Parathyroid adenoma (tissue), 2 donors: Measurements from ENCODE around the gene ZNF746.

Experiments
- H2AFZ ChIP-seq: fragments of 300-600 bp; sonication (generic); one replicate; pipeline ENCODE4 v1.7.0; 2017; ENCODE audit warnings: antibody characterized with exemption, mild to moderate bottlenecking
- H3K27ac ChIP-seq: fragments of 300-600 bp; sonication (generic); one replicate; pipeline ENCODE4 v1.7.0; 2017
- H3K27me3 ChIP-seq: fragments of 300-600 bp; sonication (generic); one replicate; pipeline ENCODE4 v1.7.0; 2017; ENCODE audit warnings: low read length; ENCODE audit not compliant: control insufficient read depth, insufficient read depth
- H3K36me3 ChIP-seq: fragments of 300-600 bp; sonication (generic); one replicate; pipeline ENCODE4 v1.7.0; 2017; ENCODE audit warnings: low read length; ENCODE audit not compliant: control insufficient read depth, insufficient read depth
- H3K4me1 ChIP-seq: fragments of 300-600 bp; sonication (generic); one replicate; pipeline ENCODE4 v1.7.0; 2017; ENCODE audit warnings: control low read depth
- H3K4me2 ChIP-seq: fragments of 300-600 bp; sonication (generic); one replicate; pipeline ENCODE4 v1.7.0; 2017; ENCODE audit warnings: low read length
- H3K4me3 ChIP-seq: fragments of 300-600 bp; sonication (generic); one replicate; pipeline ENCODE4 v1.7.0; 2017; ENCODE audit warnings: low read depth, low read length
- H3K79me2 ChIP-seq: fragments of 300-600 bp; sonication (generic); one replicate; pipeline ENCODE4 v1.7.0; 2017; ENCODE audit warnings: control low read depth
- H3K9ac ChIP-seq: fragments of 300-600 bp; sonication (generic); one replicate; pipeline ENCODE4 v1.7.0; 2017; ENCODE audit warnings: mild to moderate bottlenecking
- H3K9me3 ChIP-seq: fragments of 300-600 bp; sonication (generic); one replicate; pipeline ENCODE4 v1.7.0; 2017; ENCODE audit warnings: low read length; ENCODE audit not compliant: control insufficient read depth
- TF ChIP-seq, protein P1 (sequence below): fragments of 300-600 bp; sonication (generic); IDR thresholded peaks from one replicate; pipeline ENCODE4 v1.7.0; 2017; ENCODE audit warnings: antibody characterized with exemption, mild to moderate bottlenecking
- donor health status: primary hyperparathyroidism.

Gene ZNF746

DNA sequence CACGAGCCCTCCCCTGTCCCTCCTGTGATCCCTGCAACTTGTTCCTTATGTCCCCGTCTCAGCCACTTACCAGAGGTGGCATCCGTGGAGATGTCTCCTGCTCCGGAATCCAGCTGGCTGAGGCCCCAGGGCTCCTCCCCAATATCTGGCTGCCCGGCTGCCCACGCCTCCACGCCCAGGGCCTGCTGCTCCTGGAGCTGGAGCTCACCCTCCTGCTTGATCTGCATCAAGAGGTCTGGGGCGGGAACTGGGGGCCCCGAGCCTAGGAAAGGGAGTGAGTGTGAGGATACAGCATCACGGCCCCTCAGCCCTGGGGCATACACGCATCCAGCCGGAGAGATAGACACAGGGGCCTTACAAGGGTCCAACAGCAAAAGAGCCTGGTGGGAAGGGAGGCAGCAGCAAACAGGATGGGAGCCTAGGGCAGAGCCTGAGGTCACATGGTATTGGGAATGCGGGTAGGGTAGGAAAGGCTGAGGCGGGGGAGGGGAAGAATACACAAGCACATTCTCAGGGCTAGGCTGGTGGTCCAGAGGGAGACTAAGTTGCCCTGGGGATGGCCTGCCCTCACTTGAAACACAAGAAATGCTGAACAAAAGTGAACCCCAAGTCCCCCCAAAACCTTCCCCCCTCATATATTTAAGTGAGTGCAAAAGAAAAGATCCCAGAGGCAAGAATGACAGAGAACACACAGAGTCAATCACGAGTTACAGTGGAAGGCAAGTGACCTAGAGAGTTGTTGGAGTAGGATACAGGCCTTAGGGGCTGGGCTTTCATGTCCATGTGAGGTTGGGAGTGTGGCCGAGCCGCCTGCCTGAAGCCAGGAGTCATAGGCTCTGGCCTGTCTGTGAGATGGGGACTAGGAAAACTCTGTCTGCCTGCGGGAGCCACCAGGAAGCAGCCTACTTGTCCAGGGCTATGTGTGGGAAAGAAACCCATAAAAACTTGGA is 19.8 kb downstream of the ZNF746 start:
- no peak overlapping the region for H3K4me2 ChIP-seq
- H3K4me1 ChIP-seq: peaks cover 4% of the 10 kb centered on the region
- peaks cover 3% of the 10 kb centered on the region for H3K79me2 ChIP-seq
- H3K27me3 ChIP-seq: no peaks in the 10 kb centered on the region
- no peaks in the 10 kb centered on the region for H3K9me3 ChIP-seq
- H2AFZ ChIP-seq: no peak overlapping the region
- H3K9ac ChIP-seq: no peak overlapping the region
- peaks cover 4% of the 10 kb centered on the region for H3K36me3 ChIP-seq
- H3K27ac ChIP-seq: no peak overlapping the region
- H3K4me3 ChIP-seq: no peak overlapping the region
- TF ChIP-seq, protein P1, sequence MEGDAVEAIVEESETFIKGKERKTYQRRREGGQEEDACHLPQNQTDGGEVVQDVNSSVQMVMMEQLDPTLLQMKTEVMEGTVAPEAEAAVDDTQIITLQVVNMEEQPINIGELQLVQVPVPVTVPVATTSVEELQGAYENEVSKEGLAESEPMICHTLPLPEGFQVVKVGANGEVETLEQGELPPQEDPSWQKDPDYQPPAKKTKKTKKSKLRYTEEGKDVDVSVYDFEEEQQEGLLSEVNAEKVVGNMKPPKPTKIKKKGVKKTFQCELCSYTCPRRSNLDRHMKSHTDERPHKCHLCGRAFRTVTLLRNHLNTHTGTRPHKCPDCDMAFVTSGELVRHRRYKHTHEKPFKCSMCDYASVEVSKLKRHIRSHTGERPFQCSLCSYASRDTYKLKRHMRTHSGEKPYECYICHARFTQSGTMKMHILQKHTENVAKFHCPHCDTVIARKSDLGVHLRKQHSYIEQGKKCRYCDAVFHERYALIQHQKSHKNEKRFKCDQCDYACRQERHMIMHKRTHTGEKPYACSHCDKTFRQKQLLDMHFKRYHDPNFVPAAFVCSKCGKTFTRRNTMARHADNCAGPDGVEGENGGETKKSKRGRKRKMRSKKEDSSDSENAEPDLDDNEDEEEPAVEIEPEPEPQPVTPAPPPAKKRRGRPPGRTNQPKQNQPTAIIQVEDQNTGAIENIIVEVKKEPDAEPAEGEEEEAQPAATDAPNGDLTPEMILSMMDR: no peak

DNA sequence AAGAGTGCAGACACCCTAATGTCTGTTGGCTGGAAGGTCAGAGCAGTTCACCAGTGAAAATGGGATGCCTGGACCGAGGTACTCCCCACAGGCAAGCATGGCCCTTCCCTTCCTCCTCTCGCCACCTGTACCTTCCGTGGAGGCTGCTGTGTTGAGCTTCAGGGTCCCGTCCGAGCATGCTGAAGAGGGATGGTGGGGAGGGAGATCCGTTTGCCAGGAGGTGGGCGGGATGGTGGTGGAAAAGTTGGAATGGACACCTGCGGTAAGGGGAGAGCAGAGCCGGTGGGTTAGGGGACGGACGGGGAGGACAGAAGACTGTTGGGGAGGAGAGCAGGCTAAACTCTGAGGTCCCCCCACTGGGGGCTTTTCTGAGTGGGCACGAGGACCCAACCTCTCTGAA is 20.8 kb downstream of the ZNF746 start:
- H2AFZ ChIP-seq: no peak overlapping the region

DNA sequence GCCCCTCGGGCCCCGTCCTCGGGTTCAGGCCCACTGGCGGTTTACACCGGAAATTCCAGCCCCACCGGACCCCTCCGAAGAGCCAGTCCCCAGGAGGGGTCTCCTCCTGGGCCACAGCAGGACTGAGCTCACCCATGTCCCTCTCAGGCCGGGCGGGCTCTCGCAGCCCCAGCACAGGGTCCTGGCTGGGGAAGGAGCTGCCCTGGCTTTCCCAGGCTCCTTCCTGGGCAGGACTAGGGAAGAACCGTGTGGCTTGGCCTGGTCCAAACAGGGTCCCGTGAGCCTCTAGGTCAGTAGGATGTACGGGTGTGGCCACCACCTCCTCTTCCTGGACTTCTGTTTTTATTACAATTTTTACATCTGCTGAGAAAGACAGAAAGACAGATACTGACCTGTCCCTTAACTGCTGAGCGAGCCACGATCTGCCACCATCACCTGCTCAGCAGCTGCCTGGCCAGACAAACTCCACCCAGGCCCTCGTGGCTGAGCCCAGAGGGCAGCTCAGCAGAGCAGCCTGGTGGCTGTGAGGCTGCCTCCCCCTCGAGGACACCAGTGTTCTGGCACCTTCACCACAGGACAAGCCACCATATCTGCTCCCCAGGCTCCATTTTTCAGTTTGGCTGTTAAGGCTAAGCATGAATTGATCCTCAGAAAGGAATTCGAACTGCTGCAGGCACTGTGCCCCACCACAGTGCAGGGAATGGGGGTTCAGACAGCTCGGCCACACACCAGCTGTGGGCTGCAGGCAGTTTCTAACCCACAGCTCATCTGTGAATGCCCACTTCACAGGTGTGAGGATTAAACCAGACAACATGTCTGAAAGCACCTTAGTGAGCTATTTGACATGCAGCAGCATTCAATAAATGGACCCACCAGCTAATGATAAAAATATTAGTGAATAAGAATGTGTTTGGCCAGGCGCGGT is 22.2 kb downstream of the ZNF746 start:
- TF ChIP-seq, protein P1: no peak
- H3K4me1 ChIP-seq: peaks cover 4% of the 10 kb centered on the region
- H3K79me2 ChIP-seq: peaks cover 3% of the 10 kb centered on the region
- H3K9ac ChIP-seq: no peak overlapping the region
- H3K27me3 ChIP-seq: no peaks in the 10 kb centered on the region
- no peak overlapping the region for H3K27ac ChIP-seq
- H3K9me3 ChIP-seq: no peaks in the 10 kb centered on the region
- peaks cover 4% of the 10 kb centered on the region for H3K36me3 ChIP-seq
- H3K4me2 ChIP-seq: no peak overlapping the region
- no peak overlapping the region for H2AFZ ChIP-seq
- H3K4me3 ChIP-seq: no peak overlapping the region

More for the DNA sequence above, 20.8 kb downstream of the ZNF746 start:
- Histone ChIP-seq H3K9ac (no peak overlapping the region), H3K79me2 (peaks cover 3% of the 10 kb centered on the region), H3K4me2 (no peak overlapping the region), H3K27ac (no peak overlapping the region), H3K4me3 (no peak overlapping the region), H3K4me1 (peaks cover 4% of the 10 kb centered on the region), H3K27me3 (no peaks in the 10 kb centered on the region), H3K36me3 (peaks cover 4% of the 10 kb centered on the region), H3K9me3 (no peaks in the 10 kb centered on the region)
- TF ChIP-seq, protein P1: no peak

DNA sequence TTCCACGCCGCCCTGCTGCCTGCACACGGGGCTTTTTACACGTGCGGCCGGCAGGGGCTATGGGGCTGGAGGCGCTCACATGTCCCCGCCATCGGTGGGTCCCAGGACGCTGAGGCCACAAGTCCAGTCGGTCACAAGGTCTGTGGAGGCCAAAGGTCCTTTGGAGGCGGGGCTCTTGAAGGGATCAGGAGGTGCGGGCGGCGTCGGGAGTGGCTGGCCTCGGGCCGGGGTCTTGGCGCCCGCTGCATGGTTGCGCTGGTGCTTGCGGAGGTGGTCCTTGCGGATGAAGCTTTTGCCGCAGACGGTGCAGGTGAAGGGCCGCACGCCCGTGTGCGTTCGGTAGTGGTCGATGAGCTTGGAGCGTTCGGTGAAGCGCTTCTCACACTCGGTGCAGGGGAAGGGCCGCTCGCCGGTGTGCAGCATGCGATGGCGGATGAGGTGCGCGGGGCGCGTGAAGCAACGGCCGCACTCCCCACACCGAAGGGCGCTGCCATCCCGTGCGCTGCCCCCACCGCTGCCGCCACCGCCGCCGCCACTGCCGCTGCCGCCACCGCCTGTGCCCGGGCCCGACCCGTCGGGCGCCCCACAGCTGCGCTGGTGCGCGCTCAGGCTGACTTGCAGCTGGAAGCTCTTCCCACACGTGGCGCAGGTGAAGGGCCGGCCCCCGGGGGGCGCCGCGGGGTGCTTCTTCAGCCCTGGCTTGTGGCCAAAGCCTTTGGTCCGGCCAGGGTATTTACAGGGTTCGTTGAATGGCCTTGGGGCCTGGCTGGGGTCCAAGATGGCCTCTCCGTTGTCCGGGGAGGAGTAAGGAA is 23.1 kb downstream of the ZNF746 start:
- Histone ChIP-seq H2AFZ (no peak overlapping the region), H3K36me3 (peaks cover 4% of the 10 kb centered on the region), H3K4me1 (peaks cover 4% of the 10 kb centered on the region), H3K27me3 (no peaks in the 10 kb centered on the region), H3K4me3 (no peak overlapping the region), H3K9me3 (no peaks in the 10 kb centered on the region), H3K27ac (no peak overlapping the region), H3K79me2 (peaks cover 3% of the 10 kb centered on the region), H3K4me2 (no peak overlapping the region), H3K9ac (no peak overlapping the region)
- TF ChIP-seq, protein P1: no peak
